Measurements from ENCODE around the gene NFATC2.
A peak's percentile ranks its signal among the peaks of the same experiment; 100 is the strongest.

DNA sequence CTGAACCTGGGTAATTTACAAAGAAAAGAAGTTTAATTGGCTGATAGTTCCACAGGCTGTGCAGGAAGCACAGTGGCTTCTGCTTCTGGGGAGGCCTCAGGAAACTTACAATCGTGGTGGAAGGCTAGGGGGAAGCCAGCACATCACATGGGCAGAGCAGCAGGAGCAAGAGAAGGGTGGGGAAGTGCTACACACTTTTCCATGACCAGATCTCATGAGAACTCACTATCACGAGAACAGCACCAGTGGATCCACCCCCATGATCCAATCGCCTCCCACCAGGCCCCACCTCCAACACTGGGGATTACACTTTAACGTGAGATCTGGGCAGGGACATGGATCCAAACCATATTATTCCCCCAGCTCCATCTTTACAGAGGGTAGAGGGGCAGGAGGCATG, 166.4 kb downstream of the NFATC2 start:
- TF ChIP-seq POLR2A (IDR thresholded peaks at IDR 0.05; ENCODE audit: low read length) (peak; percentile 25), GATA1 (IDR thresholded peaks at IDR 0.05; ENCODE audit: low read depth, low read length) (no peak)
